ENCODE data around the gene PXT1.
A peak's percentile ranks its signal among the peaks of the same experiment; 100 is the strongest.

Gene PXT1

GRCh38 chr6:36387440-36388303 is 55.0 kb downstream of the PXT1 start, which contains the start of gene ETV7:
ETV7 (minus strand) TSS chr6:36387669; CDS start chr6:36387541, 128 bp downstream.
- peak in 1 of 2 experiments; percentile 59 for DNase-seq

GRCh38 chr6:36386495-36387439 is 55.9 kb downstream of the PXT1 start:
- peak; percentile 71 to 72 for DNase-seq

GRCh38 chr6:36384095-36384494 is 58.6 kb downstream of the PXT1 start:
- no peak for DNase-seq

GRCh38 chr6:36383606-36384005 is 59.0 kb downstream of the PXT1 start:
- DNase-seq = no peak

GRCh38 chr6:36382976-36383375 is 59.7 kb downstream of the PXT1 start:
- DNase-seq = no peak

GRCh38 chr6:36381502-36382389 is 60.9 kb downstream of the PXT1 start:
- DNase-seq = no peak

- DNase-seq = no peak
Measured at GRCh38 chr6:36380166-36380565, 62.5 kb downstream of the PXT1 start.

- no peak for DNase-seq
Measured at GRCh38 chr6:36378936-36379335, 63.7 kb downstream of the PXT1 start.

- no peak for DNase-seq
Measured at GRCh38 chr6:36378243-36378920, 64.3 kb downstream of the PXT1 start.

GRCh38 chr6:36377594-36377993 is 65.1 kb downstream of the PXT1 start:
- DNase-seq = no peak

- no peak for DNase-seq
Measured at GRCh38 chr6:36376742-36377141, 65.9 kb downstream of the PXT1 start.

GRCh38 chr6:36376183-36376582 is 66.5 kb downstream of the PXT1 start:
- DNase-seq = no peak

GRCh38 chr6:36375644-36376155 is 67.0 kb downstream of the PXT1 start:
- DNase-seq = no peak

- no peak for DNase-seq
Measured at GRCh38 chr6:36374972-36375371, 67.7 kb downstream of the PXT1 start.

GRCh38 chr6:36374194-36374593 is 68.5 kb downstream of the PXT1 start:
- DNase-seq = no peak

GRCh38 chr6:36373368-36374019 is 69.2 kb downstream of the PXT1 start:
- DNase-seq = no peak

- DNase-seq = no peak
Measured at GRCh38 chr6:36372088-36372487, 70.6 kb downstream of the PXT1 start.

- DNase-seq = no peak
Measured at GRCh38 chr6:36371211-36371610, 71.4 kb downstream of the PXT1 start.

GRCh38 chr6:36370638-36371037 is 72.0 kb downstream of the PXT1 start:
- DNase-seq = no peak

- peak; percentile 56 to 79 for DNase-seq
Measured at GRCh38 chr6:36368921-36369865, 73.5 kb downstream of the PXT1 start.
